ENCODE results near the gene NEK2. TPM values are rescaled to one million over a fixed set of nuclear protein-coding genes. Genes with fewer than 3 reads are reported as not detected.

The NEK2 gene
- polyA plus RNA-seq, 1 experiment = 8.8 TPM

DNA sequence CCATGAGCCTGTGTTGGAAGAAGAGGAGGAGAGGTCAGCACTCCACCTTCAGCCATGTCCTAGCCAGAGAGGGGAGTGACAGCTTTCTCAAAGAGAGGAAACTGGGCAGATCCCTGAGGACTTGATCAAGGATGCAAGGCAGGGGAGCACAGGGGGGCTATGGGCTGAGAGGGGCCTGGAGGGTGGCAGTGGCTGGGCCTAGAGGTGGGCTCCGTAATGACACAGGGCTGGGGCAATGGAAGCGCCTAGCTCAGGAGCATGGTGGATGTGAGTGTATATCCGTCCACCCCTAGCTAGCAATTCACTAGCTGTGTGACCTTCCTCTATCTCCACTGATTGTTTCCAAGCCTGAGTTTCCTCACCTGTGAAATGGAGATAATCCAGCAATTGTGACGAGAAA is 32.6 kb downstream of the NEK2 start:
- ChIA-PET CTCF (interaction anchor here (1.0 to 1.1 kb wide), 2 partner anchors 128 kb away, joined by 3 to 4 read pairs; no protein-coding TSS in a partner anchor), POLR2A (interaction anchor here (0.6 kb wide), 1 partner anchor 11 kb away, joined by 3 read pairs; no protein-coding TSS in a partner anchor)
- TF ChIP-seq, protein P1, sequence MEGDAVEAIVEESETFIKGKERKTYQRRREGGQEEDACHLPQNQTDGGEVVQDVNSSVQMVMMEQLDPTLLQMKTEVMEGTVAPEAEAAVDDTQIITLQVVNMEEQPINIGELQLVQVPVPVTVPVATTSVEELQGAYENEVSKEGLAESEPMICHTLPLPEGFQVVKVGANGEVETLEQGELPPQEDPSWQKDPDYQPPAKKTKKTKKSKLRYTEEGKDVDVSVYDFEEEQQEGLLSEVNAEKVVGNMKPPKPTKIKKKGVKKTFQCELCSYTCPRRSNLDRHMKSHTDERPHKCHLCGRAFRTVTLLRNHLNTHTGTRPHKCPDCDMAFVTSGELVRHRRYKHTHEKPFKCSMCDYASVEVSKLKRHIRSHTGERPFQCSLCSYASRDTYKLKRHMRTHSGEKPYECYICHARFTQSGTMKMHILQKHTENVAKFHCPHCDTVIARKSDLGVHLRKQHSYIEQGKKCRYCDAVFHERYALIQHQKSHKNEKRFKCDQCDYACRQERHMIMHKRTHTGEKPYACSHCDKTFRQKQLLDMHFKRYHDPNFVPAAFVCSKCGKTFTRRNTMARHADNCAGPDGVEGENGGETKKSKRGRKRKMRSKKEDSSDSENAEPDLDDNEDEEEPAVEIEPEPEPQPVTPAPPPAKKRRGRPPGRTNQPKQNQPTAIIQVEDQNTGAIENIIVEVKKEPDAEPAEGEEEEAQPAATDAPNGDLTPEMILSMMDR (IDR thresholded peaks at IDR 0.05; ENCODE audit: low read depth, low read length) = no peak

DNA sequence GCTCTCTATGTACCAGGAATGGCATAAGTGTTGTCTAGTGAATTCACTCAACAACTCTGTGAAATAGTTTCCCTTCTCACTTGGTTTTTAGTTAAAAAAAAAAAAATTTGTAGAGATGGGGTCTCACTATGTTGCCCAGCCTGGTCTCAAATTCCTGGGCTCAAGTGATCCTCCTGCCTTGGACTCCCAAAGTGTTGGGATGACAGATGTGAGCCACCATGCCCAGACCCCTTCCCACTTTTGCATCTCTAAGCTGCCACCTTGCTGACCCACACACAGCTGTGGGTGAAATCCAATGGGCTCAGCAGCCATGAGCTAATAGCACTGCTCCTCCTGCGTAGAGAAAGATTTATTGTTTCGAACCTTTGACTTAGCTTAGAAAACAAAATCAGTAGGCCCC is 33.5 kb downstream of the NEK2 start:
- Histone ChIP-seq H3K9me3 (ENCODE audit: control insufficient read depth, insufficient read depth, low read length) (no peaks in the 10 kb centered on the region), H3K27ac (ENCODE audit: low read depth, low read length) (no peak overlapping the region), H3K27me3 (ENCODE audit: control insufficient read depth, insufficient read depth, low read length) (no peaks in the 10 kb centered on the region), H3K4me3 (ENCODE audit: low read depth, low read length) (no peak overlapping the region)
- DNase-seq (ENCODE audit: low read depth, low spot score) = no peak
- ChIA-PET POLR2A (no interaction called here), CTCF (interaction anchor here (1.0 to 1.3 kb wide), 2 partner anchors 14 to 127 kb away, joined by 3 to 4 read pairs; no protein-coding TSS in a partner anchor)
- TF ChIP-seq, protein P1 (IDR thresholded peaks at IDR 0.05; ENCODE audit: low read depth, low read length) = no peak

More for the DNA sequence above, 32.6 kb downstream of the NEK2 start:
- Histone ChIP-seq H3K9me3 (ENCODE audit: control insufficient read depth, insufficient read depth, low read length) (no peaks in the 10 kb centered on the region), H3K4me3 (ENCODE audit: low read depth, low read length) (no peak overlapping the region), H3K27me3 (ENCODE audit: control insufficient read depth, insufficient read depth, low read length) (no peaks in the 10 kb centered on the region), H3K27ac (ENCODE audit: low read depth, low read length) (no peak overlapping the region)
- no peak for DNase-seq (ENCODE audit: low read depth, low spot score)

DNA sequence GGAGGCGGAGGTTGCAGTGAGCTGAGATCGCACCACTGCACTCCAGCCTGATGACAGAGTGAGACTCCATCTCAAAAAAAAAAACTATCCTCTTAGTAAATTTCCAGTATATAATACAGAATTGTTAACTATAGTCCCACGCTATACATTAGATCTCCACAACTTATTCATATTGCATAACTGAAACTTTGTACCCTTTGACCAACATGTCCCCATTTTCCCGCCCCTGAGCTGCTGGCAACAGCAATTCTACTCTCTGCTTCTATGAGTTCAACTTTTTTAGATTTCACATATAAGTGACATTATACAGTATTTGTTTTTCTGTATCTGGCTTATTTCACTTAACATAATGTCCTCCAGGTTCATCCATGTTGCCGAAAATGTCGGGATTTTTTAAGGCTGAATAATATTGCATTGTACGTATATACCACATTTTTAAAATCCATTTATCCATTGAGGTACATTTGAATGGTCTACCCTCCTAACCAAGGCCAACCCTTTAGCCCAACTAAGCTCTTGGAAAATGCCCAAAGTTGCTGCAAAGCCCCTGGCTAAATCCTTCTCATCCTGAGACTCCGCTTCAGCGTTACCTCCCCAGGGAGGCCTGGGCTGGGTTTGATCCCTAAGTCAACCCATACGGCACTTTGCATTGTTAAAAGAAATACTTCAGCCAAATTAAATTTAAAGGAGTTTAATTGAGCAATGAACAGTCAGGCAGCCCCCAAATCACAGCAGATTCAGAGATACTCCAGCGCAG is 34.2 kb downstream of the NEK2 start:
- no peak overlapping the region for H3K4me3 ChIP-seq (ENCODE audit: low read depth, low read length)

DNA sequence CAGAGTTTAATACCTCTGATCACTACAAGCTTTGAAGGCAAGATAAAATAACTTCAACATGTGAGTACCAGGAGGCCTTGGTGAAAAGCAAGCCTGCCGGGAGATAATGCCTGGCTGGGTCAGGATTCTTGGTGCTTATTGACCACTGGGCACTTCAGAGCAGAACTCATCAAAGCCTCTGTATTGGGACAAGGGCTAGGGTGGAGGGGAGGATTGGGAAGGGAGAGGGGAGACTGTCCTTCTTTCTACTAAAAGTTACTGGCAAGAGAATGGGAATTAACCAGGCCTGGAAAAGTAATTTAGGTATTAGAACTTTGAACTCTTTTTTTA is 35.2 kb downstream of the NEK2 start:
- ChIA-PET POLR2A (interaction anchor here (0.6 to 0.9 kb wide), 3 partner anchors 10 to 61 kb away, joined by 3 to 5 read pairs (median 3); partner anchors contain the start of gene SLC30A1), CTCF (interaction anchor here (0.5 to 1.7 kb wide), 6 partner anchors 14 to 395 kb away, joined by 3 to 5 read pairs (median 4); partner anchors contain the start of genes DTL and INTS7)
- H3K27ac ChIP-seq (ENCODE audit: low read depth, low read length) = peak overlapping the region; percentile 93
- no peaks in the 10 kb centered on the region for H3K27me3 ChIP-seq (ENCODE audit: control insufficient read depth, insufficient read depth, low read length)
- no peak for DNase-seq (ENCODE audit: low read depth, low spot score)
- H3K9me3 ChIP-seq (ENCODE audit: control insufficient read depth, insufficient read depth, low read length) = no peaks in the 10 kb centered on the region
- H3K4me3 ChIP-seq (ENCODE audit: low read depth, low read length) = peak overlapping the region; percentile 35
- TF ChIP-seq, protein P1 (IDR thresholded peaks at IDR 0.05; ENCODE audit: low read depth, low read length) = no peak

More for the DNA sequence above, 34.2 kb downstream of the NEK2 start:
- TF ChIP-seq, protein P1 (IDR thresholded peaks at IDR 0.05; ENCODE audit: low read depth, low read length) = no peak
- Histone ChIP-seq H3K9me3 (ENCODE audit: control insufficient read depth, insufficient read depth, low read length) (no peaks in the 10 kb centered on the region), H3K27me3 (ENCODE audit: control insufficient read depth, insufficient read depth, low read length) (no peaks in the 10 kb centered on the region), H3K27ac (ENCODE audit: low read depth, low read length) (no peak overlapping the region)
- ChIA-PET CTCF (interaction anchor here (1.1 to 1.3 kb wide), 3 partner anchors 14 to 394 kb away, joined by 3 to 5 read pairs (median 3); partner anchors contain the start of genes DTL and INTS7), POLR2A (no interaction called here)
- DNase-seq (ENCODE audit: low read depth, low spot score) = no peak

All from AG04450 (cell line).